HepG2 (cell line): ENCODE measurements around the gene THOC6. TPM values are rescaled to one million over a fixed set of nuclear protein-coding genes. Genes with fewer than 3 reads are reported as not detected.
A peak's percentile ranks its signal among the peaks of the same experiment; 100 is the strongest.

ENCODE experiments used
- ATAC-seq: fragments of 200-7000 bp; cut with Tn5 transposase; 3 replicates; pipeline ENCODE4 v1.9.1; 2020; ENCODE audit warnings: mild to moderate bottlenecking, moderate library complexity
- BruUV-seq: library from RNA; stranded (reverse); fragments of 400-500 nt; replicated peaks from 2 replicates; lab custom pipeline; 2021; lab: Mats Ljungman, UMichigan
- CTCF ChIA-PET: fragments of 300-600 bp; formaldehyde crosslinking; extraction: SDS; loops from one replicate; lab custom pipeline; 2021; ENCODE audit warnings: low total read pairs, inconsistent platforms, low intra/inter-chr PET ratio; lab: Yijun Ruan, JAX
- POLR2A ChIA-PET: fragments of 350-600 bp; sonication (Branson Sonifier 250); formaldehyde crosslinking; loops from one replicate; lab custom pipeline; 2020; ENCODE audit warnings: antibody characterized with exemption, inconsistent platforms; lab: Yijun Ruan, JAX
- DNase-seq: peaks from one replicate; pipeline ENCODE4 v3.0.0-alpha.2; 2015; ENCODE audit warnings: low spot score
- FAIRE-seq: peaks from 3 replicates; lab custom pipeline; 2011; peaks lifted over from hg19 to GRCh38; lab: Jason Lieb, UNC
- H2AFZ ChIP-seq: one replicate; pipeline ENCODE4 v1.6.1; 2011; ENCODE audit warnings: low read length, inconsistent platforms
- H3K27ac ChIP-seq: fragments of 300-600 bp; 3 replicates; pipeline ENCODE4 v1.8.0; 2011; ENCODE audit warnings: mixed run types, mild to moderate bottlenecking, mixed read lengths, low read length, inconsistent platforms; ENCODE audit not compliant: insufficient read depth; ENCODE audit errors: extremely low read length
- H3K27me3 ChIP-seq, 2 experiments: fragments of 200-600 bp in 1 of 2; 2 replicates in 1 of 2; 3 replicates in 1 of 2; pipeline versions ENCODE4 v1.6.0 to v1.8.0; 2011; ENCODE audit warnings: low read length in 2 of 2, mild to moderate bottlenecking in 2 of 2, moderate library complexity in 2 of 2, inconsistent platforms in 1 of 2; ENCODE audit not compliant: insufficient read depth in 2 of 2, control insufficient read depth in 1 of 2
- H3K36me3 ChIP-seq, 2 experiments: fragments of 200-600 bp in 1 of 2; replicated peaks in 1 of 2; 2 replicates in 1 of 2; 3 replicates in 1 of 2; pipeline versions ENCODE4 v1.5.1 to v1.8.0; 2011; ENCODE audit warnings: low read length in 2 of 2, inconsistent platforms in 1 of 2; ENCODE audit not compliant: insufficient read depth in 2 of 2, control insufficient read depth in 1 of 2
- H3K4me1 ChIP-seq: 2 replicates; pipeline ENCODE4 v1.5.1; 2012; ENCODE audit warnings: low read length, inconsistent platforms; ENCODE audit not compliant: insufficient read depth
- H3K4me2 ChIP-seq: 2 replicates; pipeline ENCODE4 v1.6.0; 2011; ENCODE audit warnings: low read depth, low read length, inconsistent platforms
- H3K4me3 ChIP-seq, 3 experiments: fragments of 200-600 bp in 1 of 3; sonication (generic), shearing (Covaris generic) in 1 of 3; replicated peaks in 1 of 3; 2 replicates each; pipeline ENCODE4 v1.5.1; 2011 to 2016; ENCODE audit warnings: low read length in 3 of 3, inconsistent platforms in 2 of 3, low read depth in 2 of 3, mild to moderate bottlenecking in 2 of 3, control low read depth in 1 of 3, mixed read lengths in 1 of 3; ENCODE audit not compliant: insufficient read depth in 1 of 3
- H3K79me2 ChIP-seq: one replicate; pipeline ENCODE4 v1.6.1; 2011; ENCODE audit warnings: low read length, inconsistent platforms; ENCODE audit not compliant: insufficient read depth
- H3K9ac ChIP-seq: 2 replicates; pipeline ENCODE4 v1.6.0; 2011; ENCODE audit warnings: mild to moderate bottlenecking, low read depth, low read length, inconsistent platforms; ENCODE audit not compliant: insufficient read depth
- H3K9me3 ChIP-seq: 2 replicates; pipeline ENCODE4 v1.5.1; 2012; ENCODE audit warnings: mild to moderate bottlenecking, low read length
- H4K20me1 ChIP-seq: 2 replicates; pipeline ENCODE4 v1.6.0; 2011; ENCODE audit warnings: inconsistent platforms, mild to moderate bottlenecking, low read length, moderate library complexity; ENCODE audit not compliant: insufficient read depth
- ARID2 ChIP-seq: sonication (generic); formaldehyde crosslinking; IDR thresholded peaks from 2 replicates; pipeline ENCODE4 v1.8.1; 2022; ENCODE audit warnings: mild to moderate bottlenecking, missing genetic modification reagents, borderline replicate concordance
- FIP1L1 ChIP-seq: fragments of 200-400 bp; formaldehyde crosslinking; IDR thresholded peaks from 2 replicates; pipeline ENCODE4 v1.6.1; 2018; ENCODE audit warnings: low read depth, mild to moderate bottlenecking, low read length, moderate library complexity, borderline replicate concordance; ENCODE audit not compliant: insufficient read depth
- HES4 ChIP-seq: sonication (generic); formaldehyde crosslinking; IDR thresholded peaks from 2 replicates; pipeline ENCODE4 v1.9.0; 2021; ENCODE audit warnings: mild to moderate bottlenecking, missing genetic modification reagents, borderline replicate concordance
- MAFG ChIP-seq: sonication (generic); formaldehyde crosslinking; IDR thresholded peaks from 2 replicates; pipeline ENCODE4 v1.5.1; 2020; ENCODE audit warnings: mild to moderate bottlenecking, missing genetic modification reagents
- MTA1 ChIP-seq: sonication (generic); formaldehyde crosslinking; IDR thresholded peaks from 2 replicates; pipeline ENCODE4 v1.4.0; 2020; ENCODE audit warnings: missing genetic modification reagents, mild to moderate bottlenecking, borderline replicate concordance
- NFKBIZ ChIP-seq: IDR thresholded peaks from 2 replicates; pipeline ENCODE4 v1.6.1; 2018; ENCODE audit warnings: missing genetic modification reagents, missing compliant biosample characterization
- PHF8 ChIP-seq: sonication (generic); formaldehyde crosslinking; IDR thresholded peaks from 2 replicates; pipeline ENCODE4 v1.5.0; 2020; ENCODE audit warnings: missing genetic modification reagents
- PRPF4 ChIP-seq: fragments of 200-400 bp; formaldehyde crosslinking; IDR thresholded peaks from 2 replicates; pipeline ENCODE4 v1.6.1; 2016; ENCODE audit warnings: low read length, low read depth; ENCODE audit not compliant: poor library complexity, severe bottlenecking
- SMAD9 ChIP-seq: sonication (generic); formaldehyde crosslinking; IDR thresholded peaks from 2 replicates; pipeline ENCODE4 v1.5.1; 2020; ENCODE audit warnings: mild to moderate bottlenecking, missing genetic modification reagents
- SP1 ChIP-seq, 2 experiments: fragments of 450-650 bp in 1 of 2; sonication (generic) in 1 of 2; formaldehyde crosslinking in 1 of 2; IDR thresholded peaks; 2 replicates each; pipeline versions ENCODE4 v1.4.0 to v1.6.1; 2016 to 2020; ENCODE audit warnings: missing genetic modification reagents in 1 of 2
- ZFP62 ChIP-seq: sonication (generic); formaldehyde crosslinking; IDR thresholded peaks from 2 replicates; pipeline ENCODE4 v1.4.0; 2020; ENCODE audit warnings: missing genetic modification reagents
- ZFX ChIP-seq: sonication (generic); formaldehyde crosslinking; IDR thresholded peaks from 2 replicates; pipeline ENCODE4 v1.4.0; 2020; ENCODE audit warnings: mild to moderate bottlenecking, low read depth, missing genetic modification reagents, moderate library complexity
- ZNF235 ChIP-seq: sonication (generic); formaldehyde crosslinking; IDR thresholded peaks from 2 replicates; pipeline ENCODE4 v1.8.1; 2023; ENCODE audit warnings: mild to moderate bottlenecking, missing genetic modification reagents, borderline replicate concordance
- ZNF251 ChIP-seq: sonication (generic); formaldehyde crosslinking; IDR thresholded peaks from 2 replicates; pipeline ENCODE4 v1.9.0; 2021; ENCODE audit warnings: mild to moderate bottlenecking, missing genetic modification reagents
- ZNF263 ChIP-seq: sonication (generic); formaldehyde crosslinking; IDR thresholded peaks from 2 replicates; pipeline ENCODE4 v1.4.0; 2020; ENCODE audit warnings: missing genetic modification reagents
- ZNF282 ChIP-seq: fragments of 450-650 bp; IDR thresholded peaks from 2 replicates; pipeline ENCODE4 v1.6.1; 2018; ENCODE audit not compliant: partially characterized antibody
- ZNF350 ChIP-seq: sonication (generic); formaldehyde crosslinking; IDR thresholded peaks from 2 replicates; pipeline ENCODE4 v1.4.0; 2020; ENCODE audit warnings: mild to moderate bottlenecking, low read depth, missing genetic modification reagents, borderline replicate concordance
- ZNF616 ChIP-seq: sonication (generic); formaldehyde crosslinking; IDR thresholded peaks from 2 replicates; pipeline ENCODE4 v1.5.0; 2020; ENCODE audit warnings: low read depth, mild to moderate bottlenecking, missing genetic modification reagents
- ZNF768 ChIP-seq: sonication (generic); formaldehyde crosslinking; IDR thresholded peaks from 2 replicates; pipeline ENCODE4 v1.4.0; 2020; ENCODE audit warnings: missing genetic modification reagents
- ZNF777 ChIP-seq: sonication (generic); formaldehyde crosslinking; IDR thresholded peaks from 2 replicates; pipeline ENCODE4 v1.4.0; 2020; ENCODE audit warnings: missing genetic modification reagents
- ZSCAN9 ChIP-seq: IDR thresholded peaks from 2 replicates; pipeline ENCODE4 v1.6.1; 2016; ENCODE audit warnings: borderline replicate concordance
- WGBS: methylation state at CpG from one replicate; pipeline ENCODE4 v1.1.6; 2017; ENCODE audit warnings: low lambda C conversion rate; 5-methylcytosine and 5-hydroxymethylcytosine counted together
- in situ Hi-C: cut with HindIII; loops from 2 replicates; pipeline ENCODE4 v1.10.0; 2017; ENCODE audit warnings: low pct_unique_long_range_greater_than_20kb; ENCODE audit not compliant: extremely low pct_ligation_motif_present
- intact Hi-C: fragments of 100-400 bp; cut with micrococcal nuclease; formaldehyde crosslinking; loops from one replicate; pipeline ENCODE4 v1.10.0; 2022; ENCODE audit not compliant: unreplicated experiment
- polyA plus RNA-seq, 8 experiments: library from polyadenylated mRNA; depleted of rRNA in 3 of 8; stranded (reverse) in 7 of 8; unstranded in 1 of 8; fragments of >200 nt; fragmentation: Illumina TruSeq in 4 of 8; extraction: Trizol in 4 of 8; gene quantifications; 2 replicates each; pipeline versions ENCODE4 v1.2.1 to v1.2.3, GENCODE V29; 2011 to 2016; ENCODE audit warnings: low read depth in 4 of 8, missing spikeins in 1 of 8, mixed read lengths in 1 of 8; ENCODE audit not compliant: insufficient read depth in 1 of 8
- total RNA-seq, 5 experiments: library from RNA; depleted of rRNA; stranded (reverse); fragments of >200 nt; fragmentation: Illumina TruSeq; extraction: Trizol; gene quantifications; 2 replicates each; pipeline ENCODE4 v1.2.3, GENCODE V29; 2016; ENCODE audit warnings: low read depth in 1 of 5
- TF ChIP-seq, protein P1 (sequence below): sonication (generic); formaldehyde crosslinking; IDR thresholded peaks from 2 replicates; pipeline ENCODE4 v1.8.0; 2022; ENCODE audit warnings: mild to moderate bottlenecking, missing genetic modification reagents
- TF ChIP-seq, protein P2 (sequence below): sonication (generic); formaldehyde crosslinking; IDR thresholded peaks from 2 replicates; pipeline ENCODE4 v1.4.0; 2020; ENCODE audit warnings: mild to moderate bottlenecking, missing genetic modification reagents

The THOC6 gene
- total and polyA plus RNA-seq, 2 of the 13 experiments (the other 11 are each of a cell fraction or from before 2014, with no cell fraction given), result 32.1 to 37.0 TPM

DNA sequence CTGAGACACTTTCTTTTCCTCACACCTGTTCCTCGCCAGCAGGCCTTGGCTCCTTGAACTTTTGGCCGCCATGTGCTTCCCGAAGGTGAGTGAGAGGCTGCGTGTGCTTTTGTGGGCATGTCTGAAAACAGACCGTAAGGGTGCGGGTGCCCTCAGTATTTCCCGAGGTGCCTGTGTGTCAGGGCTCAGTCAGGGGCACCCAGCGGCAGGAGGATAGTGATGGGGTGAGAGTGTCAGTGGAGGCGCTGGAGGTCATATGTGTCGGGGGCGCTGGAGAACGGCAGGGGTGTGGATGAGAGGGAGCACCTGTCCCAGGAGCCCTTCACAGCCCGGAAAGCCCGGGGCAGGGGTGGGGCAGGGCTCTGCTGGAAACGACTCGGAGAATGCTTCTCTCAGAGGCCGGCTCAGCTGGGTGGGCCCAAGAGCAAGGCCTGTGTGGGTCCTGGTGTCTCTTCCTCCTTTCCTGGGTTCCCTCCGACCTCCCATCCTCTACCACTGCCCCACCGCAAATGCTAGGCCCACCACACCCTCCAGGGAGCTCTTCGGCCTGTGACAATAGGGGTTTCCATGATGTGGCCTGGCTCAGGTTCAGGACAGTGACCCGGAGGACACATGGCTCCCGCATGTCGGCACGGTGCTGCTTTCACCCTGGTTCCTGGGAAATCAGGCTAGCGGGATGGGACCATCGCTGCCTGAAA is 42.1 kb downstream of the THOC6 start:
- Histone ChIP-seq H3K79me2 (peaks cover 17% of the 10 kb centered on the region), H3K4me3 (peak overlapping the region; percentile 57 to 90 (median 71)), H2AFZ (no peak overlapping the region), H4K20me1 (no peaks in the 10 kb centered on the region), H3K36me3 (peaks cover 9 to 16% of the 10 kb centered on the region in 2 experiments; a peak in 2 of 5 replicates), H3K9ac (peak overlapping the region; percentile 96), H3K27me3 (no peaks in the 10 kb centered on the region; a peak in 2 of 5 replicates), H3K27ac (peak overlapping the region; percentile 82), H3K9me3 (no peaks in the 10 kb centered on the region), H3K4me1 (peaks cover 30% of the 10 kb centered on the region), H3K4me2 (peak overlapping the region; percentile 94)
- WGBS, result under 1% methylated on average over 14 of the region's 26 CpGs
- DNase-seq (no peak), ATAC-seq (peak; percentile 58), FAIRE-seq (no peak)
- intact Hi-C loops, result no loop called here
- CTCF ChIA-PET, result no interaction called here
- in situ Hi-C loops, result no loop called here
- POLR2A ChIA-PET, result interaction anchor here (0.6 to 4.9 kb wide), 20 partner anchors 9 to 126 kb away, joined by 3 to 38 read pairs (median 6); partner anchors contain the start of genes HCFC1R1, THOC6, TNFRSF12A and ZNF205
- BruUV-seq, result TSS peak; percentile 69
- TF ChIP-seq ZNF251 (CRISPR knock-in tag), result no peak
- TF ChIP-seq PHF8 (CRISPR knock-in tag), result 0 out of 2 replicates have a peak, but pooled peaks have one; percentile 38
- TF ChIP-seq MAFG, result no peak
- TF ChIP-seq ZNF282, result no peak
- TF ChIP-seq, protein P1, sequence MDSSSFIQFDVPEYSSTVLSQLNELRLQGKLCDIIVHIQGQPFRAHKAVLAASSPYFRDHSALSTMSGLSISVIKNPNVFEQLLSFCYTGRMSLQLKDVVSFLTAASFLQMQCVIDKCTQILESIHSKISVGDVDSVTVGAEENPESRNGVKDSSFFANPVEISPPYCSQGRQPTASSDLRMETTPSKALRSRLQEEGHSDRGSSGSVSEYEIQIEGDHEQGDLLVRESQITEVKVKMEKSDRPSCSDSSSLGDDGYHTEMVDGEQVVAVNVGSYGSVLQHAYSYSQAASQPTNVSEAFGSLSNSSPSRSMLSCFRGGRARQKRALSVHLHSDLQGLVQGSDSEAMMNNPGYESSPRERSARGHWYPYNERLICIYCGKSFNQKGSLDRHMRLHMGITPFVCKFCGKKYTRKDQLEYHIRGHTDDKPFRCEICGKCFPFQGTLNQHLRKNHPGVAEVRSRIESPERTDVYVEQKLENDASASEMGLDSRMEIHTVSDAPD (CRISPR knock-in tag), result no peak; the same call in 1 of the 2 replicates
- TF ChIP-seq PRPF4, result no peak
- TF ChIP-seq HES4 (CRISPR knock-in tag), result no peak; the same call in 1 of the 2 replicates
- no peak; the same call in 1 of the 2 replicates for TF ChIP-seq ZNF777 (CRISPR knock-in tag)
- TF ChIP-seq ZNF263 (CRISPR knock-in tag), result peak; percentile 0; the same call in 1 of the 2 replicates
- no peak for TF ChIP-seq MTA1
- TF ChIP-seq ZFX (CRISPR knock-in tag), result peak; percentile 75
- TF ChIP-seq ZNF616 (CRISPR knock-in tag), result peak; percentile 5; the same call in 1 of the 2 replicates
- no peak for TF ChIP-seq ZFP62
- 0 out of 2 replicates have a peak, but pooled peaks have one; percentile 12 for TF ChIP-seq ZNF768 (CRISPR knock-in tag)
- no peak for TF ChIP-seq SMAD9 (CRISPR knock-in tag)
- no peak for TF ChIP-seq FIP1L1
- TF ChIP-seq ZNF350, result no peak; the same call in 1 of the 2 replicates
- TF ChIP-seq ZSCAN9 (CRISPR knock-in tag), result no peak
- TF ChIP-seq ARID2 (CRISPR knock-in tag), result no peak
- TF ChIP-seq ZNF235 (CRISPR knock-in tag), result no peak; the same call in 1 of the 2 replicates
- no peak for TF ChIP-seq NFKBIZ (CRISPR knock-in tag)
- TF ChIP-seq, protein P2, sequence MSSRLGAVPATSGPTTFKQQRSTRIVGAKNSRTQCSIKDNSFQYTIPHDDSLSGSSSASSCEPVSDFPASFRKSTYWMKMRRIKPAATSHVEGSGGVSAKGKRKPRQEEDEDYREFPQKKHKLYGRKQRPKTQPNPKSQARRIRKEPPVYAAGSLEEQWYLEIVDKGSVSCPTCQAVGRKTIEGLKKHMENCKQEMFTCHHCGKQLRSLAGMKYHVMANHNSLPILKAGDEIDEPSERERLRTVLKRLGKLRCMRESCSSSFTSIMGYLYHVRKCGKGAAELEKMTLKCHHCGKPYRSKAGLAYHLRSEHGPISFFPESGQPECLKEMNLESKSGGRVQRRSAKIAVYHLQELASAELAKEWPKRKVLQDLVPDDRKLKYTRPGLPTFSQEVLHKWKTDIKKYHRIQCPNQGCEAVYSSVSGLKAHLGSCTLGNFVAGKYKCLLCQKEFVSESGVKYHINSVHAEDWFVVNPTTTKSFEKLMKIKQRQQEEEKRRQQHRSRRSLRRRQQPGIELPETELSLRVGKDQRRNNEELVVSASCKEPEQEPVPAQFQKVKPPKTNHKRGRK (CRISPR knock-in tag), result no peak
- TF ChIP-seq SP1 (IDR thresholded peaks at IDR 0.05), result no peak
- TF ChIP-seq SP1 (CRISPR knock-in tag; IDR thresholded peaks at IDR 0.05), result no peak
